Fibroblast of lung (primary cell): ENCODE results near the gene TSPAN11. TPM values are rescaled to one million over a fixed set of nuclear protein-coding genes. Genes with fewer than 3 reads are reported as not detected.

Source experiments
- DNase-seq, 2 donors: peaks; one replicate each; pipeline versions ENCODE4 v3.0.0 to v3.0.0-alpha.2; 2010; ENCODE audit warnings: low read depth in 2 of 2
- H2AFZ ChIP-seq: 2 replicates; pipeline ENCODE4 v1.5.1; 2012; ENCODE audit warnings: low read length, control low read depth, inconsistent platforms
- H3K27ac ChIP-seq: 2 replicates; pipeline ENCODE4 v1.5.1; 2011; ENCODE audit warnings: low read length, control low read depth; ENCODE audit not compliant: insufficient read depth
- H3K27me3 ChIP-seq: 2 replicates; pipeline ENCODE4 v1.5.1; 2011; ENCODE audit warnings: mild to moderate bottlenecking, low read length; ENCODE audit not compliant: control insufficient read depth, insufficient read depth
- H3K36me3 ChIP-seq: 2 replicates; pipeline ENCODE4 v1.5.1; 2011; ENCODE audit warnings: low read length; ENCODE audit not compliant: control insufficient read depth, insufficient read depth
- H3K4me1 ChIP-seq: 2 replicates; pipeline ENCODE4 v1.5.1; 2011; ENCODE audit warnings: low read length; ENCODE audit not compliant: control insufficient read depth, insufficient read depth; ENCODE audit errors: extremely low read depth
- H3K4me2 ChIP-seq: 2 replicates; pipeline ENCODE4 v1.5.1; 2011; ENCODE audit warnings: low read length, control low read depth; ENCODE audit not compliant: insufficient read depth; ENCODE audit errors: extremely low read depth
- H3K4me3 ChIP-seq, 4 experiments: fragments of 200-600 bp in 1 of 4; sonication (generic) in 1 of 4; replicated peaks in 1 of 4; 2 replicates each; pipeline ENCODE4 v1.5.1; 2011 to 2016; ENCODE audit warnings: low read length in 4 of 4, low read depth in 3 of 4, mild to moderate bottlenecking in 3 of 4, control low read depth in 2 of 4, inconsistent platforms in 1 of 4, mixed read lengths in 1 of 4; ENCODE audit not compliant: insufficient read depth in 1 of 4; ENCODE audit errors: control extremely low read depth in 1 of 4
- H3K79me2 ChIP-seq: 2 replicates; pipeline ENCODE4 v1.5.1; 2012; ENCODE audit warnings: mild to moderate bottlenecking, low read length, inconsistent platforms; ENCODE audit not compliant: control insufficient read depth, insufficient read depth
- H3K9ac ChIP-seq: 2 replicates; pipeline ENCODE4 v1.5.1; 2011; ENCODE audit warnings: mild to moderate bottlenecking, low read length, control low read depth; ENCODE audit not compliant: insufficient read depth
- H3K9me3 ChIP-seq: 2 replicates; pipeline ENCODE4 v1.5.1; 2012; ENCODE audit warnings: low read depth, low read length; ENCODE audit not compliant: control insufficient read depth, insufficient read depth
- H4K20me1 ChIP-seq: 2 replicates; pipeline ENCODE4 v1.5.1; 2011; ENCODE audit warnings: low read length; ENCODE audit not compliant: control insufficient read depth, insufficient read depth; ENCODE audit errors: extremely low read depth
- CTCF ChIP-seq, 2 donors: IDR thresholded peaks in 1 of 2; conservative IDR thresholded peaks in 1 of 2; 1 replicate in 1 of 2; 2 replicates in 1 of 2; pipeline ENCODE4 v1.5.1; 2011 to 2012; ENCODE audit warnings: low read length in 2 of 2, control low read depth in 1 of 2, inconsistent platforms in 1 of 2, low read depth in 1 of 2, mild to moderate bottlenecking in 1 of 2
- EZH2 ChIP-seq: IDR thresholded peaks from 2 replicates; pipeline ENCODE4 v1.5.1; 2012; ENCODE audit warnings: low read length, control low read depth, mild to moderate bottlenecking; ENCODE audit errors: missing control alignments
- polyA plus RNA-seq, 2 donors: library from polyadenylated mRNA; depleted of rRNA in 1 of 2; stranded (reverse) in 1 of 2; unstranded in 1 of 2; fragments of >200 nt; gene quantifications; 2 replicates each; pipeline ENCODE4 v1.2.1, GENCODE V29; 2011 to 2012; ENCODE audit warnings: missing spikeins in 1 of 2
- total RNA-seq: library from RNA; depleted of rRNA; stranded (reverse); fragments of >200 nt; gene quantifications from 2 replicates; pipeline ENCODE4 v1.2.1, GENCODE V29; 2014

Gene TSPAN11
- total and polyA plus RNA-seq, 2 donors (not counting 1 experiment from before 2014, with no cell fraction given) = 0.02 to 2.6 TPM

- Histone ChIP-seq H2AFZ (no peak overlapping the region), H3K4me2 (no peak overlapping the region), H4K20me1 (no peaks in the 10 kb centered on the region), H3K9ac (no peak overlapping the region), H3K4me1 (no peaks in the 10 kb centered on the region), H3K4me3 (no peak overlapping the region), H3K79me2 (no peaks in the 10 kb centered on the region), H3K27ac (no peak overlapping the region), H3K36me3 (no peaks in the 10 kb centered on the region), H3K27me3 (no peaks in the 10 kb centered on the region), H3K9me3 (no peaks in the 10 kb centered on the region)
- no peak for TF ChIP-seq CTCF (conservative IDR thresholded peaks at IDR 0.05 in 1 of 2, IDR thresholded peaks at IDR 0.05 in 1 of 2; ENCODE audit: low read depth in 1 of 2, low read length in 2 of 2)
- TF ChIP-seq EZH2 = no peak
- no peak for DNase-seq
Observed at GRCh38 chr12:30988086-30988485, 61.5 kb downstream of the TSPAN11 start.

GRCh38 chr12:30988646-30989286 is 62.2 kb downstream of the TSPAN11 start:
- H3K36me3 ChIP-seq = no peaks in the 10 kb centered on the region
- H3K9ac ChIP-seq = no peak overlapping the region
- H3K27ac ChIP-seq = no peak overlapping the region
- H3K9me3 ChIP-seq = no peaks in the 10 kb centered on the region
- H4K20me1 ChIP-seq = no peaks in the 10 kb centered on the region
- no peak overlapping the region for H3K4me3 ChIP-seq
- DNase-seq = no peak
- no peak for TF ChIP-seq EZH2
- peak in 1 of 2 donors; percentile 5 for TF ChIP-seq CTCF (conservative IDR thresholded peaks at IDR 0.05 in 1 of 2, IDR thresholded peaks at IDR 0.05 in 1 of 2; ENCODE audit: low read depth in 1 of 2, low read length in 2 of 2)
- H3K79me2 ChIP-seq = no peaks in the 10 kb centered on the region
- no peak overlapping the region for H2AFZ ChIP-seq
- H3K4me1 ChIP-seq = no peaks in the 10 kb centered on the region
- no peaks in the 10 kb centered on the region for H3K27me3 ChIP-seq
- H3K4me2 ChIP-seq = no peak overlapping the region

GRCh38 chr12:30989754-30990153 is 63.2 kb downstream of the TSPAN11 start:
- TF ChIP-seq EZH2 (no peak), CTCF (conservative IDR thresholded peaks at IDR 0.05 in 1 of 2, IDR thresholded peaks at IDR 0.05 in 1 of 2; ENCODE audit: low read depth in 1 of 2, low read length in 2 of 2) (peak; percentile 7 to 25)
- Histone ChIP-seq H3K27me3 (no peaks in the 10 kb centered on the region), H3K79me2 (no peaks in the 10 kb centered on the region), H3K27ac (no peak overlapping the region), H3K4me1 (no peaks in the 10 kb centered on the region), H3K4me3 (no peak overlapping the region), H3K9me3 (no peaks in the 10 kb centered on the region), H3K9ac (no peak overlapping the region), H2AFZ (no peak overlapping the region), H3K36me3 (no peaks in the 10 kb centered on the region), H3K4me2 (no peak overlapping the region), H4K20me1 (no peaks in the 10 kb centered on the region)
- peak in 1 of 2 donors; percentile 3 for DNase-seq
